Type B pancreatic cell (in vitro differentiated cells): ENCODE results near the gene FOXE1. TPM values are rescaled to one million over a fixed set of nuclear protein-coding genes. Genes with fewer than 3 reads are reported as not detected.

Experiments
- DNase-seq: peaks from one replicate; pipeline ENCODE4 v3.0.0; 2021; ENCODE audit warnings: mixed read lengths; ENCODE audit not compliant: unreplicated experiment; ENCODE audit errors: extremely low spot score
- H3K27ac Mint-ChIP-seq: 2 replicates; pipeline ENCODE4 v1.8.0; 2021; ENCODE audit warnings: mild to moderate bottlenecking, mixed read lengths
- H3K27me3 Mint-ChIP-seq: 2 replicates; pipeline ENCODE4 v1.8.0; 2021; ENCODE audit warnings: mixed read lengths
- H3K36me3 Mint-ChIP-seq: 2 replicates; pipeline ENCODE4 v1.8.0; 2021; ENCODE audit warnings: mixed read lengths
- H3K4me1 Mint-ChIP-seq: one replicate; pipeline ENCODE4 v1.8.0; 2021; ENCODE audit warnings: mixed read lengths; ENCODE audit not compliant: unreplicated experiment
- H3K4me3 Mint-ChIP-seq: 2 replicates; pipeline ENCODE4 v1.8.0; 2021; ENCODE audit warnings: mild to moderate bottlenecking, mixed read lengths
- H3K9me3 Mint-ChIP-seq: 2 replicates; pipeline ENCODE4 v1.8.0; 2021; ENCODE audit warnings: mixed read lengths
- CTCF ChIP-seq: fragments of 200-600 bp; sonication (generic); conservative IDR thresholded peaks from 2 replicates; pipeline ENCODE4 v1.5.0; 2021; ENCODE audit warnings: antibody characterized with exemption, mild to moderate bottlenecking
- total RNA-seq: library from RNA; stranded (reverse); gene quantifications from 2 replicates; pipeline ENCODE4 v1.2.1, GENCODE V29; 2021; ENCODE audit warnings: low replicate concordance

The FOXE1 gene
- total RNA-seq, 1 donor from 2014 or later: 4.2 TPM

GRCh38 chr9:97856857-97857605, 4.0 kb downstream of the FOXE1 start:
- no peak for TF ChIP-seq CTCF
- H3K27ac Mint-ChIP-seq: no peak overlapping the region
- H3K27me3 Mint-ChIP-seq: peaks cover 91% of the 10 kb centered on the region
- H3K36me3 Mint-ChIP-seq: no peaks in the 10 kb centered on the region
- H3K4me3 Mint-ChIP-seq: peak overlapping the region; percentile 71
- no peaks in the 10 kb centered on the region for H3K4me1 Mint-ChIP-seq
- no peak for DNase-seq
- no peaks in the 10 kb centered on the region for H3K9me3 Mint-ChIP-seq

- H3K27ac Mint-ChIP-seq: no peak overlapping the region
- no peak for TF ChIP-seq CTCF
- H3K27me3 Mint-ChIP-seq: peaks cover 91% of the 10 kb centered on the region
- no peaks in the 10 kb centered on the region for H3K36me3 Mint-ChIP-seq
- peak overlapping the region; percentile 71 for H3K4me3 Mint-ChIP-seq
- no peak for DNase-seq
- no peaks in the 10 kb centered on the region for H3K9me3 Mint-ChIP-seq
- no peaks in the 10 kb centered on the region for H3K4me1 Mint-ChIP-seq
Measured at GRCh38 chr9:97857606-97858392, 4.8 kb downstream of the FOXE1 start.

GRCh38 chr9:97858393-97858713, 5.3 kb downstream of the FOXE1 start:
- Mint-ChIP-seq H3K27ac (no peak overlapping the region), H3K4me3 (peak overlapping the region; percentile 41)

GRCh38 chr9:97858826-97859225, 5.8 kb downstream of the FOXE1 start:
- Mint-ChIP-seq H3K27me3 (peaks cover 96% of the 10 kb centered on the region), H3K9me3 (no peaks in the 10 kb centered on the region), H3K4me1 (no peaks in the 10 kb centered on the region), H3K27ac (no peak overlapping the region), H3K4me3 (no peak overlapping the region), H3K36me3 (no peaks in the 10 kb centered on the region)
- no peak for TF ChIP-seq CTCF
- DNase-seq: no peak

More at GRCh38 chr9:97858393-97858713, 5.3 kb downstream of the FOXE1 start:
- DNase-seq: no peak
- no peaks in the 10 kb centered on the region for H3K36me3 Mint-ChIP-seq
- peaks cover 93% of the 10 kb centered on the region for H3K27me3 Mint-ChIP-seq
- no peaks in the 10 kb centered on the region for H3K4me1 Mint-ChIP-seq
- no peak for TF ChIP-seq CTCF
- H3K9me3 Mint-ChIP-seq: no peaks in the 10 kb centered on the region

- no peaks in the 10 kb centered on the region for H3K4me1 Mint-ChIP-seq
- no peaks in the 10 kb centered on the region for H3K36me3 Mint-ChIP-seq
- no peaks in the 10 kb centered on the region for H3K9me3 Mint-ChIP-seq
- no peak for DNase-seq
- H3K4me3 Mint-ChIP-seq: no peak overlapping the region
- peaks cover 97% of the 10 kb centered on the region for H3K27me3 Mint-ChIP-seq
- TF ChIP-seq CTCF: no peak
- H3K27ac Mint-ChIP-seq: no peak overlapping the region
Measured at GRCh38 chr9:97859346-97859745, 6.3 kb downstream of the FOXE1 start.
